HG03342 (cell line): ENCODE results near the gene BRD9.

Experiments used
- ATAC-seq: cut with Tn5 transposase; IDR thresholded peaks from one replicate; pipeline ENCODE4 v1.9.1; 2021; ENCODE audit warnings: mild to moderate bottlenecking, moderate library complexity; ENCODE audit not compliant: unreplicated experiment

BRD9 gene

GRCh38 chr5:905139-905642 is 12.6 kb upstream of the BRD9 start:
- no peak for ATAC-seq

- ATAC-seq = no peak
These were observed 11.1 kb upstream of the BRD9 start for GRCh38 chr5:903756-904096.

- no peak for ATAC-seq
These were observed 9.7 kb upstream of the BRD9 start for GRCh38 chr5:902129-902916.

- no peak for ATAC-seq
These were observed 8.2 kb upstream of the BRD9 start for GRCh38 chr5:900781-901180.

GRCh38 chr5:893711-894110 is 1.1 kb upstream of the BRD9 start:
- ATAC-seq = no peak

- peak; percentile 18 for ATAC-seq
These were observed 521 bp upstream of the BRD9 start for GRCh38 chr5:893137-893506.

GRCh38 chr5:891837-892393 is 686 bp downstream of the BRD9 start:
- ATAC-seq = no peak

- no peak for ATAC-seq
These were observed 1.3 kb downstream of the BRD9 start for GRCh38 chr5:891117-891836.

- no peak for ATAC-seq
These were observed 3.4 kb downstream of the BRD9 start for GRCh38 chr5:889075-889710.

- no peak for ATAC-seq
These were observed 4.0 kb downstream of the BRD9 start for GRCh38 chr5:888638-889035.

GRCh38 chr5:887947-888637 is 4.5 kb downstream of the BRD9 start:
- ATAC-seq = no peak

GRCh38 chr5:886716-887325 is 5.8 kb downstream of the BRD9 start:
- ATAC-seq = no peak

GRCh38 chr5:886036-886435 is 6.6 kb downstream of the BRD9 start:
- no peak for ATAC-seq

GRCh38 chr5:885529-885928 is 7.1 kb downstream of the BRD9 start:
- ATAC-seq = no peak

- ATAC-seq = no peak
These were observed 7.5 kb downstream of the BRD9 start for GRCh38 chr5:885127-885442.

- ATAC-seq = no peak
These were observed 8.1 kb downstream of the BRD9 start for GRCh38 chr5:884345-885126.

- ATAC-seq = no peak
These were observed 9.0 kb downstream of the BRD9 start for GRCh38 chr5:883475-884181.

- no peak for ATAC-seq
These were observed 10.1 kb downstream of the BRD9 start for GRCh38 chr5:882253-883183.
